K562 treated with DMSO at 1 percent for 4 hours (cell line): ENCODE measurements around the gene FBLIM1. TPM values are rescaled to one million over a fixed set of nuclear protein-coding genes. Genes with fewer than 3 reads are reported as not detected.

Source experiments
- total RNA-seq: library from RNA; unstranded; fragments of 300-600 nt; gene quantifications from 2 replicates; pipeline ENCODE4 v1.2.3, GENCODE V29; 2022; ENCODE audit not compliant: insufficient read depth

FBLIM1 gene, protein sequence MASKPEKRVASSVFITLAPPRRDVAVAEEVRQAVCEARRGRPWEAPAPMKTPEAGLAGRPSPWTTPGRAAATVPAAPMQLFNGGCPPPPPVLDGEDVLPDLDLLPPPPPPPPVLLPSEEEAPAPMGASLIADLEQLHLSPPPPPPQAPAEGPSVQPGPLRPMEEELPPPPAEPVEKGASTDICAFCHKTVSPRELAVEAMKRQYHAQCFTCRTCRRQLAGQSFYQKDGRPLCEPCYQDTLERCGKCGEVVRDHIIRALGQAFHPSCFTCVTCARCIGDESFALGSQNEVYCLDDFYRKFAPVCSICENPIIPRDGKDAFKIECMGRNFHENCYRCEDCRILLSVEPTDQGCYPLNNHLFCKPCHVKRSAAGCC
- not detected in 2 replicates for total RNA-seq

DNA sequence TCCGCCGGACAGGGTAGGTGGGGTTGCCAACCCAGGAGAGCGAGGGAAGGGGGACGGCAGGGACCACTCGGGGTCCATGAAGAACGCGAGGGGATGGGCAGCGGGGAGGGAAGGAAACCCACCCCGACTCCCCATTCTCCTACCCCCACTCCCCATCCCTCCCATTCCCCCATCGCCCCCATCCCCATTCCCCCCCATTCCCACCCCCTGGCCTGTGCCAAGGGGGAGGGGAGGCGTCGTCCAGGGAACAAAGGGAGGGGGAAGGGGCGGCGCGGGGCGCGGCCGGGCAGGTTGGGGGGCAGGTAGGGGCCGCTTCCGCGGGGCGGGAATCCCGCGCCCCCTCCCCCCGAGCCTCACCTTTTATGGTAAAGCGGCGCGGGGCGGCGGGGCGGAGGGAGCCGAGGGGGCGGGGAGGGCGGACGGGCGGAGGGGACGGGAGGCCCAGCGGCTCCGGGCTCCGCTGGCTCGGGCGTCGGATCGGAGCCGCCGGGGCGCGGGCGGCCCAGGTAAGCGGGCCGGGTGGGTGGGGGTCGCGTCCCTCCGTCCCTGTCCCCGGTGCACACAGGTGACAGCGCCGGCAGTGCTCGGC lies at the start of gene FBLIM1:
FBLIM1 (plus strand) TSS at position 453 of the 589 bp plus-strand sequence. CDS start 6,189 bp downstream, outside the sequence.

DNA sequence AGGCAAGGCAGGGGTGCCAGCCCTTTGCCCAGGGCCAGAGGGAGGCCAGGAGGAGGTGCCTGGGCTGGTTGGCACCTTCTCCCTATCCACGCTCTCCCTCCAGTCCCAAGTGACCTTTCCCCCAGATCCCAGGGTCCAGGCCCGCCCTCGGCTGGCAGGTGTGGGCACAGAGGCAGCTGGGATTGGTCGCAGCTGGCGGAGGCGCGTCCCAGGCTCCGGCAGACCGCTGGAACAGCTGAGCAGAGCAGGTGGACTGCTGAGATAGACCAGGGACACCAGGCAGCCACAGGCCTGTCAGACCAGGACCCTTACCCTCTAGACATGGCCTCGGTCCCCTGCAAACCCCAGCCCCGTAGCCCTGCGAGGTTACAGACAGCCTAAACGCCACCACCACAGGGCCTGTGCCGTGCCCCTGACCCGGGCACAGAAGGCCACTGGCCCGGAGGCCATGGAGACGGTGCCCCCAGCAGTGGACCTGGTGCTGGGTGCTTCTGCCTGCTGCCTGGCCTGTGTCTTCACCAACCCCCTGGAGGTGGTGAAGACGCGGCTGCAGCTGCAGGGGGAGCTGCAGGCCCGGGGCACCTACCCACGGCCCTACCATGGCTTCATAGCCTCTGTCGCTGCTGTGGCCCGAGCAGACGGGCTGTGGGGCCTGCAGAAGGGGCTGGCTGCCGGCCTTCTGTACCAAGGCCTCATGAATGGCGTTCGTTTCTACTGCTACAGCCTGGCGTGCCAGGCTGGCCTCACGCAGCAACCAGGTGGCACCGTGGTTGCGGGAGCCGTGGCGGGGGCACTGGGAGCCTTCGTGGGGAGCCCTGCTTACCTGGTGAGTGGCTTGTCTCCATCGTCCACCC lies 22.3 kb upstream of the FBLIM1 start, which contains the start of gene SLC25A34:
SLC25A34 (plus strand) TSS at position 221 of the 854 bp plus-strand sequence; CDS start at position 449, 228 bp downstream.

DNA sequence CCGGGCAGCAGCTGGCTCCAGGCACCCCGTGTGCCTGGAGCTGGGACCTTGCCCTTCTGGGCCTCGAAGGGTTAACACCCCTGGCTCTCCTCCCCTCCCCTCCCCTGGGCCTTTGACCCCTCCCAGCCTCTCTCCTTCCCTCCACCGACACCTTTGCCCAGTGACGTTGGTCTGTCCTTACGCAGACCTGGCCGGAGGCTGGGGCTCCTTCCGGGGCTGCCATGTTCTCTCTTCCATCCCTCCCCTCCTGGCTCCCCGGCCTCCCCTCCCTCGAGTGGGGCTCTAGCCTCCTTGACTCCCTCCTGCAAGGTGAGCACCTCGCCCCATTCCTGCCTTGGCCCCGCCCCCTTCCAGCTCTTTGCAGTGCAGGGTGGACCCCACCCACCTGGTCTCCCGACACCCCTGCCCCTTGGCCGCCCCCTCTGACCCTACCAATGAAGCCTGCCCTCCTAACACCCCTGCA lies 16.2 kb upstream of the FBLIM1 start, which contains the start of gene TMEM82:
TMEM82 (plus strand) TSS at position 161 of the 463 bp plus-strand sequence; CDS start at position 222, 61 bp downstream.

DNA sequence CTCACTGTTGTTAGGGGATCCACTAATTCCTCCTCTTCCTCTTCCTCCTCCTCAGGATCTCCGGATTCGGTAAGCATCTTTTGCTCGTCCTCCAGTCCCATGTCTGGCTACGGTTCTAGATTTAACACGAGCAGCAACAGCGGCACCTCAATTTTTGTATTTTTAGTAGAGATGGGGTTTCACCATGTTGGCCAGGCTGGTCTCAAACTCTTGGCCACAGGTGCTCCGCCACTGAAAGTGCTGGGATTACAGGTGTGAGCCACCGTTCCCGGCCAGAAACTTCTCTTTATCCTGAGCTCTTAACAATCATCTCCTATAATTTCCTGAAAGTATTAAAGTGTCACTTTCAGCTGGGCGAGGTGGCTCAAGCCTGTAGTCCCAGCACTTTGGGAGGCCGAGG lies 49.0 kb downstream of the FBLIM1 start, which contains the start of gene UQCRHL:
UQCRHL (minus strand) TSS at position 101 of the 400 bp plus-strand sequence; CDS start at position 101, 0 bp downstream.

Other genes with a start within 250 kb of the FBLIM1 start
- gene CASP9, start 234.6 kb upstream of the FBLIM1 start, total RNA-seq, result 37.2 and 39.4 TPM in 2 replicates
- gene DNAJC16, start 231.9 kb upstream of the FBLIM1 start, total RNA-seq, result 4.5 and 7.2 TPM in 2 replicates
- gene AGMAT, start 173.7 kb upstream of the FBLIM1 start, total RNA-seq, result not detected in 2 replicates
- gene DDI2, start 141.3 kb upstream of the FBLIM1 start, total RNA-seq, result 11.0 and 14.6 TPM in 2 replicates
- 85.4 and 88.8 TPM in 2 replicates for gene PLEKHM2, start 74.5 kb upstream of the FBLIM1 start, total RNA-seq
- 1.1 and 2.8 TPM in 2 replicates for gene SLC25A34, start 22.5 kb upstream of the FBLIM1 start, total RNA-seq
- gene TMEM82, start 16.3 kb upstream of the FBLIM1 start, total RNA-seq, result not detected in 2 replicates
- 1.7 and 2.4 TPM in 2 replicates for gene UQCRHL, start 48.9 kb downstream of the FBLIM1 start, total RNA-seq
- 29.4 and 49.1 TPM in 2 replicates for gene SPEN, start 88.9 kb downstream of the FBLIM1 start, total RNA-seq
- gene ZBTB17, start 217.3 kb downstream of the FBLIM1 start, total RNA-seq, result 31.0 and 40.4 TPM in 2 replicates
- gene SRARP, start 245.4 kb downstream of the FBLIM1 start, total RNA-seq, result not detected in 2 replicates